Natural killer cell (primary cell): ENCODE results near the gene PDE10A. TPM values are rescaled to one million over a fixed set of nuclear protein-coding genes. Genes with fewer than 3 reads are reported as not detected.

Experiments
- ATAC-seq, 3 donors: fragments of 150-1000 bp in 2 of 3; fragments of 200-7000 bp in 1 of 3; cut with Tn5 transposase; 1 replicate in 1 of 3; 2 replicates in 2 of 3; pipeline ENCODE4 v1.10.0; 2021; ENCODE audit warnings: mild to moderate bottlenecking in 2 of 3, moderate library complexity in 2 of 3
- DNase-seq, 2 donors: peaks; one replicate each; pipeline versions ENCODE4 v3.0.0 to v3.0.0-alpha.2; 2013 to 2021; ENCODE audit warnings: mixed read lengths in 1 of 2
- H3K27ac ChIP-seq: one replicate; pipeline ENCODE4 v1.5.1; 2013; ENCODE audit warnings: mild to moderate bottlenecking, low read length
- H3K27me3 ChIP-seq: one replicate; pipeline ENCODE4 v1.6.1; 2013; ENCODE audit warnings: low read length; ENCODE audit not compliant: control insufficient read depth, insufficient read depth
- H3K36me3 ChIP-seq: one replicate; pipeline ENCODE4 v1.6.1; 2013; ENCODE audit warnings: low read length; ENCODE audit not compliant: control insufficient read depth, insufficient read depth
- H3K4me1 ChIP-seq: one replicate; pipeline ENCODE4 v1.6.1; 2013; ENCODE audit warnings: low read length; ENCODE audit not compliant: control insufficient read depth, insufficient read depth
- H3K4me3 ChIP-seq: one replicate; pipeline ENCODE4 v1.5.1; 2013; ENCODE audit warnings: low read length
- H3K9me3 ChIP-seq: one replicate; pipeline ENCODE4 v1.6.1; 2013; ENCODE audit warnings: low read length; ENCODE audit not compliant: control insufficient read depth, insufficient read depth
- H3K27ac Mint-ChIP-seq, 2 donors: one replicate each; pipeline ENCODE4 v1.8.0; 2022; ENCODE audit warnings: mild to moderate bottlenecking in 2 of 2, mixed read lengths in 2 of 2, moderate library complexity in 1 of 2
- H3K27me3 Mint-ChIP-seq, 2 donors: one replicate each; pipeline ENCODE4 v1.8.0; 2022; ENCODE audit warnings: low read depth in 2 of 2, mixed read lengths in 2 of 2
- H3K36me3 Mint-ChIP-seq: one replicate; pipeline ENCODE4 v1.8.0; 2022; ENCODE audit warnings: mixed read lengths
- H3K4me1 Mint-ChIP-seq, 2 donors: one replicate each; pipeline ENCODE4 v1.8.0; 2022; ENCODE audit warnings: mixed read lengths in 2 of 2
- H3K4me3 Mint-ChIP-seq: one replicate; pipeline ENCODE4 v1.8.0; 2022; ENCODE audit warnings: mild to moderate bottlenecking, moderate library complexity, mixed read lengths
- H3K9me3 Mint-ChIP-seq, 2 donors: one replicate each; pipeline ENCODE4 v1.8.0; 2022; ENCODE audit warnings: mixed read lengths in 2 of 2
- WGBS: methylation state at CpG from one replicate; pipeline ENCODE4 v1.1.7; 2013; ENCODE audit warnings: missing lambda C conversion rate; ENCODE audit not compliant: insufficient coverage; 5-methylcytosine and 5-hydroxymethylcytosine counted together
- intact Hi-C: fragments of 100-400 bp; cut with micrococcal nuclease; formaldehyde crosslinking; loops from one replicate; pipeline ENCODE4 v1.14.2; 2022
- total RNA-seq, 4 donors: library from RNA; stranded (reverse); fragments of 120-200 nt in 1 of 4; gene quantifications; one replicate each; pipeline versions ENCODE4 v1.2.3 to v1.2.4, GENCODE V29; 2013 to 2022
- TF ChIP-seq, protein P1 (sequence below): fragments of 200-600 bp; IDR thresholded peaks from one replicate; pipeline ENCODE4 v1.8.0; 2022; ENCODE audit warnings: antibody characterized with exemption

The PDE10A gene
- total RNA-seq, 3 donors from 2014 or later (not counting 1 experiment from before 2014, with no cell fraction given) = not detected

DNA sequence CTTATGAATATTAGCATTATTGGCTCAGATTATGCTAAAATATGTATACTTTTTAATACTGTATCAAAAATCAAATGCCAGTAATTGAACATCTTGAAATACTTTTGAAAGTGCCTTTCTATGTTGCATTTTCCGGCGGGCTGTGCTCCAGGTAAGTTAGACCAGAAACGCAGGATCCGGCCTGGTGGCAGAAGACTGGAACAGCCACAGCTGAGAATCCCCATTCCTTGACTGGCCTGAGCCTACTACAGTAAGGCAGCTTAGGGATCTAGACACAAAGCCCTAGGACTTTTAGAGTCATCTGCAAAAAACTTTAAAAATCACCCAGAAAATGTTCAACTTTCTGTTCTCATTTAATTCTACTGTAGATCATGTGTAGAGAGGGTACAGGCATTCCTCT, 214.8 kb downstream of the PDE10A start:
- Histone ChIP-seq H3K9me3 (no peaks in the 10 kb centered on the region), H3K4me3 (no peak overlapping the region), H3K4me1 (no peaks in the 10 kb centered on the region), H3K27me3 (no peaks in the 10 kb centered on the region), H3K27ac (no peak overlapping the region), H3K36me3 (no peaks in the 10 kb centered on the region)
- intact Hi-C loops = no loop called here
- Mint-ChIP-seq H3K27ac (no peak overlapping the region), H3K4me3 (no peak overlapping the region), H3K9me3 (peaks cover 5 to 11% of the 10 kb centered on the region in 2 donors), H3K4me1 (no peaks in the 10 kb centered on the region), H3K27me3 (no peaks in the 10 kb centered on the region), H3K36me3 (no peaks in the 10 kb centered on the region)
- 92% methylated on average over 4 of the region's 4 CpGs for WGBS
- no peak for DNase-seq
- TF ChIP-seq, protein P1, sequence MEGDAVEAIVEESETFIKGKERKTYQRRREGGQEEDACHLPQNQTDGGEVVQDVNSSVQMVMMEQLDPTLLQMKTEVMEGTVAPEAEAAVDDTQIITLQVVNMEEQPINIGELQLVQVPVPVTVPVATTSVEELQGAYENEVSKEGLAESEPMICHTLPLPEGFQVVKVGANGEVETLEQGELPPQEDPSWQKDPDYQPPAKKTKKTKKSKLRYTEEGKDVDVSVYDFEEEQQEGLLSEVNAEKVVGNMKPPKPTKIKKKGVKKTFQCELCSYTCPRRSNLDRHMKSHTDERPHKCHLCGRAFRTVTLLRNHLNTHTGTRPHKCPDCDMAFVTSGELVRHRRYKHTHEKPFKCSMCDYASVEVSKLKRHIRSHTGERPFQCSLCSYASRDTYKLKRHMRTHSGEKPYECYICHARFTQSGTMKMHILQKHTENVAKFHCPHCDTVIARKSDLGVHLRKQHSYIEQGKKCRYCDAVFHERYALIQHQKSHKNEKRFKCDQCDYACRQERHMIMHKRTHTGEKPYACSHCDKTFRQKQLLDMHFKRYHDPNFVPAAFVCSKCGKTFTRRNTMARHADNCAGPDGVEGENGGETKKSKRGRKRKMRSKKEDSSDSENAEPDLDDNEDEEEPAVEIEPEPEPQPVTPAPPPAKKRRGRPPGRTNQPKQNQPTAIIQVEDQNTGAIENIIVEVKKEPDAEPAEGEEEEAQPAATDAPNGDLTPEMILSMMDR = no peak
- no peak for ATAC-seq

DNA sequence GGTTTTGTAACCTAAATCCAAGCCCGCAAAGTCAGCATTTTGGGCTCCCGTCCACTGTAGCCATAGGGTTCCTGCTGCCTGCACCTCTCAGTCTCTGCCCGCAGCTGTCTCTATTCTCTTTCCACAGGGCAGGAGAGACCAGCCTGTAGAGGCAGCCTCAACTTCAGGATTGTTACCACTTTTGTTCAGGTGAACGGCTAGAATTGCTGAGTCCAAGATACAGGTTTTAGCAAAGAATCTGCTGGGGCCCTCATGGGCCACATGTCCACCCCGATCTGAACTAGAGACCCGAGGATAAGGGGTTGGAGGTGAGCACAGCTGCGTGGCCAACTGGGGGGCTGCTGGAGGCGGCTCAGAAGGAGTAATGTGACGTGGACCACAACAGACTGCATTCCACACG, 215.9 kb downstream of the PDE10A start:
- H3K9me3 ChIP-seq = no peaks in the 10 kb centered on the region
- ATAC-seq (no peak), DNase-seq (no peak)
- no peaks in the 10 kb centered on the region for H3K27me3 ChIP-seq
- Mint-ChIP-seq H3K27me3 (no peaks in the 10 kb centered on the region), H3K27ac (no peak overlapping the region), H3K4me3 (no peak overlapping the region), H3K9me3 (peaks cover 3 to 4% of the 10 kb centered on the region in 2 donors), H3K4me1 (no peaks in the 10 kb centered on the region), H3K36me3 (no peaks in the 10 kb centered on the region)
- TF ChIP-seq, protein P1 = no peak
- no peak overlapping the region for H3K4me3 ChIP-seq
- intact Hi-C loops = no loop called here
- H3K27ac ChIP-seq = no peak overlapping the region
- H3K4me1 ChIP-seq = no peaks in the 10 kb centered on the region
- 86% methylated on average over 7 of the region's 10 CpGs for WGBS
- no peaks in the 10 kb centered on the region for H3K36me3 ChIP-seq

DNA sequence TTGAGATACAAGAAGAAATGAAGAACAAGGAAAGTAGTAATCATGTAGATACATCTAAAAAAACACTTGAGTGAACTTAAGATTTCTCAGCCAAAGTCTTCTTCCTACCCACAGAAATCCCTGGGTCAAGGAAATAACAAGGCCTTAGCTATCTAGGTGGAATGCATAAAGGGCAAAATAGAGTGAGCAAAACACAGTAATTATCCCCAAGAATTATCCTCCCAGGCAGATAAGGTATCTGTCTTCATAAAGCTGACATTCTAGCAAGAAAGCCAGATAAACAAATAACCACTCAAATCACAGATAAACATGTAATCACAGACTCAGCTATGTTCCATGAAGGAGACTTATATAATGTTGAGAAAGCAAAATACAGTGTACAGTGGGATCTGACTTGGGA, 216.7 kb downstream of the PDE10A start:
- H3K4me1 ChIP-seq = no peaks in the 10 kb centered on the region
- no peak overlapping the region for H3K27ac Mint-ChIP-seq
- H3K4me3 ChIP-seq = no peak overlapping the region
- no peaks in the 10 kb centered on the region for H3K36me3 ChIP-seq
- H3K36me3 Mint-ChIP-seq = no peaks in the 10 kb centered on the region
- intact Hi-C loops = no loop called here
- H3K27me3 ChIP-seq = no peaks in the 10 kb centered on the region
- peaks cover 3 to 4% of the 10 kb centered on the region in 2 donors for H3K9me3 Mint-ChIP-seq
- no peak overlapping the region for H3K27ac ChIP-seq
- H3K4me1 Mint-ChIP-seq = no peaks in the 10 kb centered on the region
- TF ChIP-seq, protein P1 = no peak
- H3K4me3 Mint-ChIP-seq = no peak overlapping the region
- no peak for ATAC-seq
- H3K9me3 ChIP-seq = no peaks in the 10 kb centered on the region
- no peak for DNase-seq
- no peaks in the 10 kb centered on the region for H3K27me3 Mint-ChIP-seq

DNA sequence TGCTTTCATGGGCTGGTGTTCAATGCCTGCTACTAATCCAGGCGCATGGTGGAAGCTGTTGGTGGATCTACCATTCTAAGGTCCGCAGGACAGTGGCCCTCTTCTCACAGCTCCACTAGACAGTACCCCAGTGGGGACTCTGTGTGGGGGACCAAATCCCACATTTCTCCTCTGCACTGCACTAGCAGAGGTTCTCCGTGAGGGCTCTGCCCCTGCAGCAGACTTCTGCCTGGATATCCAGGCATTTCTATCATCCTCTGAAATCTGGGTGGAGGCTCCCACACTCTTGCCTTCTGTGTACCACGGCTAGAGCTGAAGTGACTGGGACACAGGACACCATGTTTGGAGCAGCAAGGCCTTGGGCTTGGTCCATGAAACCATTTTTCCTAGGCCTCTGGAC, 219.6 kb downstream of the PDE10A start:
- Histone ChIP-seq H3K36me3 (no peaks in the 10 kb centered on the region), H3K27ac (no peak overlapping the region), H3K9me3 (no peaks in the 10 kb centered on the region), H3K4me3 (no peak overlapping the region), H3K27me3 (no peaks in the 10 kb centered on the region), H3K4me1 (no peaks in the 10 kb centered on the region)
- TF ChIP-seq, protein P1 = no peak
- no peak overlapping the region for H3K4me3 Mint-ChIP-seq
- 97% methylated on average over 4 of the region's 4 CpGs for WGBS
- H3K27me3 Mint-ChIP-seq = no peaks in the 10 kb centered on the region
- intact Hi-C loops = no loop called here
- DNase-seq (no peak), ATAC-seq (no peak)
- H3K36me3 Mint-ChIP-seq = no peaks in the 10 kb centered on the region
- peaks cover 3% of the 10 kb centered on the region in 2 donors for H3K9me3 Mint-ChIP-seq
- no peaks in the 10 kb centered on the region for H3K4me1 Mint-ChIP-seq
- H3K27ac Mint-ChIP-seq = no peak overlapping the region
